ENCODE results near the gene LONP1.

DNA sequence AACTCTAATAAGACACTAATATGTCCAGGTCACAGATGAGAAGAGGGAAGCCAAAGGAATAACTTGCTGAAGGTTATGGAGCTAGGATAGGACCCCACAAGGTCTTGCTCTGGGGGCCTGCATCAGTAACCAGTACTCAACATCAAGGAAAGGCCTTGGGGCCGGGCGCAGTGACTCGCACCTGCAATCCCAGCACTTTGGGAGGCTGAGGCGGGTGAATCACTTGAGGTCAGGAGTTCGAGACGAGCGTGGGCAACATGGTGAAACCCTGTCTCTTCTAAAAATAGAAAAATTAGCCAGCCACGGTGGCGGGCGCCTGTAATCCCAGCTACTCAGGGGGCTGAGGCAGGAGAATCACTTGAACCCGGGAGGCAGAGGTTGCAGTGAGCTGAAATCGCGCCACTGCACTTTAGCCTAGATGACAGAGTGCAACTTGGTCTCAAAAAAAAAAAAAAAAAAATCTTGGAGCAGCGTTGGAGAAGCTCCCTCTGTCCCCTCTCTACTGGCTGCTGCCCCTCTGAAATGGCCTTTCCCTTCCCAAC, 1.8 kb downstream of the LONP1 start:
- TF ChIP-seq POLR2A (IDR thresholded peaks at IDR 0.05), result no peak
- TF ChIP-seq, protein P1, sequence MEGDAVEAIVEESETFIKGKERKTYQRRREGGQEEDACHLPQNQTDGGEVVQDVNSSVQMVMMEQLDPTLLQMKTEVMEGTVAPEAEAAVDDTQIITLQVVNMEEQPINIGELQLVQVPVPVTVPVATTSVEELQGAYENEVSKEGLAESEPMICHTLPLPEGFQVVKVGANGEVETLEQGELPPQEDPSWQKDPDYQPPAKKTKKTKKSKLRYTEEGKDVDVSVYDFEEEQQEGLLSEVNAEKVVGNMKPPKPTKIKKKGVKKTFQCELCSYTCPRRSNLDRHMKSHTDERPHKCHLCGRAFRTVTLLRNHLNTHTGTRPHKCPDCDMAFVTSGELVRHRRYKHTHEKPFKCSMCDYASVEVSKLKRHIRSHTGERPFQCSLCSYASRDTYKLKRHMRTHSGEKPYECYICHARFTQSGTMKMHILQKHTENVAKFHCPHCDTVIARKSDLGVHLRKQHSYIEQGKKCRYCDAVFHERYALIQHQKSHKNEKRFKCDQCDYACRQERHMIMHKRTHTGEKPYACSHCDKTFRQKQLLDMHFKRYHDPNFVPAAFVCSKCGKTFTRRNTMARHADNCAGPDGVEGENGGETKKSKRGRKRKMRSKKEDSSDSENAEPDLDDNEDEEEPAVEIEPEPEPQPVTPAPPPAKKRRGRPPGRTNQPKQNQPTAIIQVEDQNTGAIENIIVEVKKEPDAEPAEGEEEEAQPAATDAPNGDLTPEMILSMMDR (IDR thresholded peaks at IDR 0.05), result no peak

Data from Peyer's patch (tissue), 4 donors.